Progenitor cell of endocrine pancreas (in vitro differentiated cells): Measurements from ENCODE around the gene CLCN6. TPM values are rescaled to one million over a fixed set of nuclear protein-coding genes. Genes with fewer than 3 reads are reported as not detected.

Experiments used
- DNase-seq: peaks from one replicate; pipeline ENCODE4 v3.0.0; 2021; ENCODE audit warnings: low spot score; ENCODE audit not compliant: unreplicated experiment
- H3K27ac Mint-ChIP-seq: 2 replicates; pipeline ENCODE4 v1.8.0; 2021; ENCODE audit warnings: mild to moderate bottlenecking, moderate library complexity, mixed read lengths
- H3K27me3 Mint-ChIP-seq: 2 replicates; pipeline ENCODE4 v1.8.0; 2021; ENCODE audit warnings: mixed read lengths
- H3K36me3 Mint-ChIP-seq: 2 replicates; pipeline ENCODE4 v1.8.0; 2022; ENCODE audit warnings: mixed read lengths; ENCODE audit not compliant: insufficient read depth
- H3K4me1 Mint-ChIP-seq: 2 replicates; pipeline ENCODE4 v1.8.0; 2021; ENCODE audit warnings: low read depth, mixed read lengths
- H3K4me3 Mint-ChIP-seq: 2 replicates; pipeline ENCODE4 v1.8.0; 2021; ENCODE audit warnings: low read depth, mild to moderate bottlenecking, moderate library complexity, mixed read lengths
- H3K9me3 Mint-ChIP-seq: 2 replicates; pipeline ENCODE4 v1.8.0; 2021; ENCODE audit warnings: low read depth, mixed read lengths
- CTCF ChIP-seq: fragments of 200-600 bp; sonication (generic); IDR thresholded peaks from one replicate; pipeline ENCODE4 v1.5.0; 2021; ENCODE audit warnings: antibody characterized with exemption, mild to moderate bottlenecking; ENCODE audit not compliant: unreplicated experiment
- total RNA-seq: library from RNA; stranded (reverse); gene quantifications from 2 replicates; pipeline ENCODE4 v1.2.1, GENCODE V29; 2021

The CLCN6 gene
- total RNA-seq, 1 donor from 2014 or later, result 44.3 TPM

GRCh38 chr1:11837767-11838348 is 31.9 kb downstream of the CLCN6 start:
- Mint-ChIP-seq H3K9me3 (no peaks in the 10 kb centered on the region), H3K27ac (no peak overlapping the region), H3K4me3 (no peak overlapping the region), H3K27me3 (no peaks in the 10 kb centered on the region), H3K36me3 (peaks cover 22% of the 10 kb centered on the region), H3K4me1 (no peaks in the 10 kb centered on the region)
- TF ChIP-seq CTCF, result no peak
- no peak for DNase-seq

GRCh38 chr1:11838349-11839272 is 32.6 kb downstream of the CLCN6 start:
- Mint-ChIP-seq H3K4me1 (no peaks in the 10 kb centered on the region), H3K27me3 (no peaks in the 10 kb centered on the region), H3K4me3 (no peak overlapping the region), H3K36me3 (peaks cover 25% of the 10 kb centered on the region), H3K27ac (no peak overlapping the region), H3K9me3 (no peaks in the 10 kb centered on the region)
- peak; percentile 97 for TF ChIP-seq CTCF
- DNase-seq, result peak; percentile 63

- Mint-ChIP-seq H3K9me3 (no peaks in the 10 kb centered on the region), H3K27ac (no peak overlapping the region), H3K4me1 (no peaks in the 10 kb centered on the region), H3K36me3 (peaks cover 25% of the 10 kb centered on the region), H3K4me3 (no peak overlapping the region), H3K27me3 (no peaks in the 10 kb centered on the region)
- no peak for TF ChIP-seq CTCF
- no peak for DNase-seq
Observed at GRCh38 chr1:11839727-11840705, 34.0 kb downstream of the CLCN6 start.

GRCh38 chr1:11841245-11842153 is 35.5 kb downstream of the CLCN6 start:
- no peak overlapping the region for H3K4me3 Mint-ChIP-seq
- no peak overlapping the region for H3K27ac Mint-ChIP-seq
- no peak for DNase-seq

More at GRCh38 chr1:11841245-11842153, 35.5 kb downstream of the CLCN6 start:
- H3K27me3 Mint-ChIP-seq, result no peaks in the 10 kb centered on the region
- TF ChIP-seq CTCF, result no peak
- H3K36me3 Mint-ChIP-seq, result peaks cover 26% of the 10 kb centered on the region
- no peaks in the 10 kb centered on the region for H3K9me3 Mint-ChIP-seq
- H3K4me1 Mint-ChIP-seq, result no peaks in the 10 kb centered on the region
